ENCODE results near the gene CPVL.

DNA sequence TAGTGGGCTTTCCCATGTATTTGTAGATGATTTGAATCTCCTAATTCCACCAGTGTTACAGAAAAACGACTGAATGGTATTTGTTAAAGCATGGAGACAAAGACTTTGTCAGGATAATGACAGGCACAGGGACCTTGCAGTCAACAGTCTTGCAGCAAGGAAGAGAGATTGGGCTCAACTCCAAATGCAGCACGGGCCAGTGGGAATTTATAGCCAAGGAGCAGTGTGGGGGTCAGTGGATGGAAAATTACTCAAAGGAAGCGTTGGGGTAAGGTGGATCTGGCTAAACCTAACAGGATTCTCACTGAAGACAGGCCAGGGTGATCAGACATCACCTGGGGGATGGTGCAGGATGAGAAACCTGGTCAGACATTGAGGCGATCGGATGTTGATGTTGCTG is 24.3 kb downstream of the CPVL start:
- TF ChIP-seq, protein P1, sequence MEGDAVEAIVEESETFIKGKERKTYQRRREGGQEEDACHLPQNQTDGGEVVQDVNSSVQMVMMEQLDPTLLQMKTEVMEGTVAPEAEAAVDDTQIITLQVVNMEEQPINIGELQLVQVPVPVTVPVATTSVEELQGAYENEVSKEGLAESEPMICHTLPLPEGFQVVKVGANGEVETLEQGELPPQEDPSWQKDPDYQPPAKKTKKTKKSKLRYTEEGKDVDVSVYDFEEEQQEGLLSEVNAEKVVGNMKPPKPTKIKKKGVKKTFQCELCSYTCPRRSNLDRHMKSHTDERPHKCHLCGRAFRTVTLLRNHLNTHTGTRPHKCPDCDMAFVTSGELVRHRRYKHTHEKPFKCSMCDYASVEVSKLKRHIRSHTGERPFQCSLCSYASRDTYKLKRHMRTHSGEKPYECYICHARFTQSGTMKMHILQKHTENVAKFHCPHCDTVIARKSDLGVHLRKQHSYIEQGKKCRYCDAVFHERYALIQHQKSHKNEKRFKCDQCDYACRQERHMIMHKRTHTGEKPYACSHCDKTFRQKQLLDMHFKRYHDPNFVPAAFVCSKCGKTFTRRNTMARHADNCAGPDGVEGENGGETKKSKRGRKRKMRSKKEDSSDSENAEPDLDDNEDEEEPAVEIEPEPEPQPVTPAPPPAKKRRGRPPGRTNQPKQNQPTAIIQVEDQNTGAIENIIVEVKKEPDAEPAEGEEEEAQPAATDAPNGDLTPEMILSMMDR (IDR thresholded peaks at IDR 0.05): no peak
- TF ChIP-seq POLR2A (IDR thresholded peaks at IDR 0.05): no peak

Measured in tibial nerve (tissue), 3 donors.